HG03139 (cell line): ENCODE results near the gene SLC6A1.

Experiments
- ATAC-seq: cut with Tn5 transposase; IDR thresholded peaks from one replicate; pipeline ENCODE4 v1.9.1; 2021; ENCODE audit not compliant: unreplicated experiment

Gene SLC6A1

DNA sequence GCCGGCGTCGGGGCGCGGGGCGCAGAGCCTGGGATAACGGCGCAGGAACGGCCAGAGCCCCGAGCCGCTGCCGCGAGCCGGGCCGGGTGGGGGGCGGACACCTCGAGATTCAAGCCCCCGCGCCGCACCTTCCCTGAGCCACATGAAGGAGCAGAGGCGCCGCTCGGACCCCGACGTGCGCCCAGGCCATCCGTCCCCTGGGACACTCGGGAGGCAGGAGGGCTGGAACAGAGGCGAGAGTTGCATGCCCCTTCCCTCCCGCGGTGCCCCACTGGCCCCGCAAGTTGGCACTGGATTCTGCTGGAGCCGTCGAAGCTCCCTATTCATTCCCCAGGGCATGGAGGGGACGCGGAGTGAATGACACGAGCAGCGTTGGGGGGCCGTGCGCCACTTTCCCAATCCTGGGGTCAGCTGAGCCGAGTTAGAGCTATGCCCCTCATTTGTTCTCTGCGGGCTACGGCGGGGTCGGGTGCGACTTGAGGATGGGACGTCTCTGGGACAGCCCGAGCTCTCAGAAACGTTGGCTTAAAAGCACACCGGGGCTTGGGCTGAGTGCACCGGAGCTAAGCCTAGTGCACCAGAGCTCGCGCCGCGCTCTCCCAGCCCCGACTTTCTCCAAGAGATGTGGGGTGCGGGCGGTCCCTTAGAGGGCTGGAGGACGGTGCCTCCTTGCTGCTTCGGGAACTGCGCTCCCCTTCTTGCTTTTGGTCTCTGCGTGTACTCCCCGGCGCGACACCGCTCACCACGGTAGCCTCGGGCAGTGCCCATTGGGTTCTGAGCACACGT is 588 bp downstream of the SLC6A1 start:
- ATAC-seq = no peak

DNA sequence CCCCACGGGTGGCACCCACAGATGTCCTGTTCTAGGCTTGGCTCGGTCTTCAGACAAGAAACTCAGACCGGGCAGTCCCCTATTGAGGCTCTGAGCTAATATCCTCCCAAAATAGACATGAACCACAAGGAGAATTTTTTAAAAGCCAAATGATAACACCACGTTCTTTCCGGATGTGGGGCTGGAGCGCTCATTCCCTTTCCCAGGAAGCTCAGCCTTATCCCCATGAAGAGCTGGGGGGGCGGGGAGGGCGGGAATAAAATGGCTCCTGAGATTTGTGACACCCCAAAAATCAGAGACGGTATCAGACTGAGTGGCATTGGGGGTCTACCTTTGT is 1.1 kb downstream of the SLC6A1 start:
- no peak for ATAC-seq

GRCh38 chr3:10994306-10994705 is 1.8 kb downstream of the SLC6A1 start:
- ATAC-seq = no peak

- no peak for ATAC-seq
Observed at GRCh38 chr3:10995871-10996270, 3.3 kb downstream of the SLC6A1 start.

GRCh38 chr3:10996345-10997013 is 3.9 kb downstream of the SLC6A1 start:
- ATAC-seq = no peak

GRCh38 chr3:10997196-10997595 is 4.6 kb downstream of the SLC6A1 start:
- no peak for ATAC-seq

GRCh38 chr3:10998542-10998941 is 6.0 kb downstream of the SLC6A1 start:
- no peak for ATAC-seq

GRCh38 chr3:10999221-11000107 is 6.9 kb downstream of the SLC6A1 start:
- no peak for ATAC-seq

DNA sequence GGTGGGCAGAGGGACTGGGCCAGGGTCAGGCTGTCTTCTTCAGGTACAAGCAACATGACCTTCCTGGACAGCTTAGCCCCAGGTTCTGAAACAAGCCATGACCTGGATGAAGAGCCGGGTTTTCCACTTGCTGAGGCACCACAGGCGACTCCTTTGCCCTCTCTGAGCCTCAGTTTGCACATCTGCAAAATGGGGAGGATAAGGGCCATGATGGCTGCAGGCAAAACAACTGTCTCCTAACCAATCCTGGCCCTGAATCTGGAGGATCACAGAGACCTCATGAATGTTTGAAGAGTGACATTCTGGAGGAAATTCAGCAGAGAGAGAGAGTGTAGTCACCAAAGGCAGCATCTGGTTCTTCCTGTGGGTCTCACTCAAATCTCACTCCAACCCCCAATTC is 8.0 kb downstream of the SLC6A1 start:
- ATAC-seq = no peak

- no peak for ATAC-seq
Observed at GRCh38 chr3:11001020-11001657, 8.6 kb downstream of the SLC6A1 start.

- ATAC-seq = no peak
Observed at GRCh38 chr3:11001658-11002021, 9.1 kb downstream of the SLC6A1 start.

GRCh38 chr3:11002371-11002807 is 9.8 kb downstream of the SLC6A1 start:
- no peak for ATAC-seq

GRCh38 chr3:11004563-11004962 is 12.0 kb downstream of the SLC6A1 start:
- ATAC-seq = no peak

GRCh38 chr3:11005686-11006256 is 13.2 kb downstream of the SLC6A1 start:
- ATAC-seq = no peak

DNA sequence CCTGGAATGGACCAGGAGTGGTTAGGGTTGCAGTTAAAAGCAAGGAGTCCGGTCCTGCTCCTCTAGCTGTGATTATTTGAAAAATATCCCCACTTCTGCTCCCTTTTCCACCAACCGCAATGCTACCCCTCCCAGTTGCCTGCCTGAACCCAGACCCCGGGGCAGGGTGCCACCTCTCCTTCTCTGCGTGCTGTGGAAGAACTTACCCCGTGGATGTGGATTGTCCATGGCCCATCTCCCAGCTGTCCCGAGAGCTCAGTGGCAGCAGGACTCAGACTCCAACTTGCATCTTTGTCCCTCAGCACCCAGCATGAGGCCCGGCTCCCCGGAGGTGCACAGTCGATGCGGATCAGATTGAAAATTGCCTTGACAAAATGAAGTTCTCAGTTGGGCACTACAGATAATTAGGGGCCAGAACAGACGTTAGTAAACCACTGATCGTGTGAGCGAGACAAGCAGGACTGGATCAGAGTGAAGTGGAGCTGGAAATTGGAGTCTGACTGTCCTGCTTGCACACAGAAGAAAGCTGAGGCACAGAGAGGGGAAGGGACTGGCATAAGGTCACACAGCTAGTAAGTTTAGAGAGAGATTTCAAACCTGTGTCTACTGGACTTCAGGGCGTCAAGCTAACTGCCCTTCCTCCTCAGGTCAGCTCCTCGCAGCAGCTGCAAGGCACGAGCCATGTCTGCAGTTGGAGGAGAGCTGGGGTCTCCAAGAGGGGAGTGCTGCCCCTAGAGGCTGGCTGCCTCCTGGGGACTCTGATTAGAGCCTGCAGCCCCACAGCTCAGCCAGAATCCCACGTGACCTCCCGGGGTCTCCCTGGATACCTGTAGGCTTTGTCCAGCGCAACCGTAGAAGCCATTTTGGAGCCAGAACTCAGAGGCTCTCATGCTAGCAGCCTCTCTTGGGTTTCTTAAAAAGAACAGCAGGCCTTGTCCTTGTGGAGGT is 14.7 kb downstream of the SLC6A1 start:
- no peak for ATAC-seq

GRCh38 chr3:11009898-11010297 is 17.4 kb downstream of the SLC6A1 start:
- no peak for ATAC-seq

GRCh38 chr3:11010426-11011165 is 18.0 kb downstream of the SLC6A1 start:
- no peak for ATAC-seq

- no peak for ATAC-seq
Observed at GRCh38 chr3:11014253-11014652, 21.7 kb downstream of the SLC6A1 start.

DNA sequence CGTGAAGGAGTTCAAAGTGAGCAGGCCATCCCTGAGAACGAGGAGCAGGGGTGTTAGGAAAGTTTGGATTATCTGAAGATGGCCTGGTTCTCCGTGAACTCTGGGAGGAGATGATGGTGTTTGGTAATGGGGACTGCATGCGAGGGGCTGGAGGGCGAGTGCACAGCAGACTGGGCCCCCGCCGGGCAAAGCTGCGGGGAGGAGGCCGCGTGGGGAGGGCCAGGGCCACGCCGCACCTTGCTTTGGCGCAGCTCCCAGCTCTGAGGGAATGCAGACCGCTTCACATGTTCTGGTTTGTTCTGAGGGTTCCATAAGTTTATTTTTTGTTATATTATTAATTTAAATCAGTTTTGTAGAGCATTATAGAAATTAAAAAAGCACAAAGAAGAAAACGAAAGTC is 22.2 kb downstream of the SLC6A1 start:
- no peak for ATAC-seq
